Stomach (tissue), 4 donors: ENCODE measurements around the gene DCUN1D4.

Source experiments
- POLR2A ChIP-seq, 4 donors: fragments of 450-650 bp; IDR thresholded peaks; one replicate each; pipeline ENCODE4 v1.6.1; 2016; ENCODE audit warnings: antibody characterized with exemption in 4 of 4, control low read depth in 2 of 4, mild to moderate bottlenecking in 1 of 4, moderate library complexity in 1 of 4
- POLR2AphosphoS5 ChIP-seq, 3 donors: sonication (generic); formaldehyde crosslinking; IDR thresholded peaks; one replicate each; pipeline ENCODE4 v1.6.1; 2016; ENCODE audit warnings: antibody characterized with exemption in 3 of 3
- TF ChIP-seq, protein P1 (sequence below), 7 experiments: fragments of 450-650 bp in 4 of 7; fragments of 200-600 bp in 3 of 7; sonication (generic) in 3 of 7; IDR thresholded peaks; one replicate each; pipeline ENCODE4 v1.5.1; 2016 to 2019; ENCODE audit warnings: antibody characterized with exemption in 7 of 7, control low read depth in 2 of 7, mild to moderate bottlenecking in 1 of 7

DNA sequence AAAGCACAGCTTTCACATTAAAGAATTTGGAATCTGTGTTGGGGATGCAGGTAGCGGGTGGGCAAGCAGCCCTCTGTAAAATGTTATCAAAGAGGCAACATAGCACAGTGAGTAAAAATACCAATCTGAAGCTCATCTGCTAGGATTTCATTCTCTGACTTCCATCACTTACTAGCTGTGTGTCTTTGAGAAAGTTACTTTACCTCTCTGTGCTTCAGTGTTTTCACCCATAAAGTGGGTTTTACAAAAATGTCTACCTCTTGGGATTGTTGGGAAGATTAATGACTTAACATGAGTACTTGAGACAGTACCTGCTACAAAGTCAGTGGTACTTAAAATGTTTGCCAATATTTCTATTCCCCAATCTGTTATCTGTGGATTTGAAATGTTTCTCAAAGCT lies 7.9 kb upstream of the DCUN1D4 start:
- no peak for TF ChIP-seq POLR2A (IDR thresholded peaks at IDR 0.05)
- TF ChIP-seq, protein P1, sequence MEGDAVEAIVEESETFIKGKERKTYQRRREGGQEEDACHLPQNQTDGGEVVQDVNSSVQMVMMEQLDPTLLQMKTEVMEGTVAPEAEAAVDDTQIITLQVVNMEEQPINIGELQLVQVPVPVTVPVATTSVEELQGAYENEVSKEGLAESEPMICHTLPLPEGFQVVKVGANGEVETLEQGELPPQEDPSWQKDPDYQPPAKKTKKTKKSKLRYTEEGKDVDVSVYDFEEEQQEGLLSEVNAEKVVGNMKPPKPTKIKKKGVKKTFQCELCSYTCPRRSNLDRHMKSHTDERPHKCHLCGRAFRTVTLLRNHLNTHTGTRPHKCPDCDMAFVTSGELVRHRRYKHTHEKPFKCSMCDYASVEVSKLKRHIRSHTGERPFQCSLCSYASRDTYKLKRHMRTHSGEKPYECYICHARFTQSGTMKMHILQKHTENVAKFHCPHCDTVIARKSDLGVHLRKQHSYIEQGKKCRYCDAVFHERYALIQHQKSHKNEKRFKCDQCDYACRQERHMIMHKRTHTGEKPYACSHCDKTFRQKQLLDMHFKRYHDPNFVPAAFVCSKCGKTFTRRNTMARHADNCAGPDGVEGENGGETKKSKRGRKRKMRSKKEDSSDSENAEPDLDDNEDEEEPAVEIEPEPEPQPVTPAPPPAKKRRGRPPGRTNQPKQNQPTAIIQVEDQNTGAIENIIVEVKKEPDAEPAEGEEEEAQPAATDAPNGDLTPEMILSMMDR (IDR thresholded peaks at IDR 0.05): no peak
- TF ChIP-seq POLR2AphosphoS5 (IDR thresholded peaks at IDR 0.05): no peak
